IMR-90 (cell line): ENCODE data around the gene FLII. TPM values are rescaled to one million over a fixed set of nuclear protein-coding genes. Genes with fewer than 3 reads are reported as not detected.
A peak's percentile ranks its signal among the peaks of the same experiment; 100 is the strongest.

Experiments used
- ATAC-seq: fragments of 200-7000 bp; cut with Tn5 transposase; 2 replicates; pipeline ENCODE4 v1.9.1; 2020; ENCODE audit warnings: low read depth, mild to moderate bottlenecking, moderate library complexity
- BruUV-seq: library from RNA; stranded (reverse); fragments of 400-500 nt; replicated peaks from 2 replicates; lab custom pipeline; 2021; lab: Mats Ljungman, UMichigan
- CTCF ChIA-PET: fragments of 300-600 bp; formaldehyde crosslinking; extraction: SDS; loops from one replicate; lab custom pipeline; 2021; ENCODE audit warnings: antibody characterized with exemption; lab: Yijun Ruan, JAX
- POLR2A ChIA-PET: fragments of 300-600 bp; sonication (Branson Sonifier 250); formaldehyde crosslinking; loops from one replicate; lab custom pipeline; 2022; ENCODE audit warnings: antibody characterized with exemption; ENCODE audit not compliant: unreplicated experiment; lab: Charles Lee
- DNase-seq: peaks from one replicate; pipeline ENCODE4 v3.0.0; 2013
- H2AFZ ChIP-seq: replicated peaks from 2 replicates; pipeline ENCODE3; 2013; ENCODE audit warnings: low read length, mild to moderate bottlenecking; ENCODE audit not compliant: poor library complexity
- H2AK5ac ChIP-seq: 2 replicates; pipeline ENCODE4 v1.6.1; 2013; ENCODE audit warnings: low read depth, low read length, inconsistent platforms
- H2AK9ac ChIP-seq: replicated peaks from 2 replicates; pipeline ENCODE3; 2013; ENCODE audit warnings: mild to moderate bottlenecking, low read depth, low read length, moderate library complexity; ENCODE audit not compliant: poor library complexity
- H2BK120ac ChIP-seq: 2 replicates; pipeline ENCODE4 v1.6.1; 2013; ENCODE audit warnings: low read depth, low read length, inconsistent platforms
- H2BK15ac ChIP-seq: 3 replicates; pipeline ENCODE4 v1.6.1; 2013; ENCODE audit warnings: low read depth, low read length, inconsistent platforms
- H2BK20ac ChIP-seq: 2 replicates; pipeline ENCODE4 v1.6.1; 2013; ENCODE audit warnings: low read depth, mild to moderate bottlenecking, inconsistent platforms, low read length, moderate library complexity
- H2BK5ac ChIP-seq: 2 replicates; pipeline ENCODE4 v1.6.1; 2013; ENCODE audit warnings: mild to moderate bottlenecking, low read depth, low read length, inconsistent platforms; ENCODE audit not compliant: poor library complexity, severe bottlenecking
- H3K14ac ChIP-seq: replicated peaks from 2 replicates; pipeline ENCODE4 v1.6.1; 2013; ENCODE audit warnings: low read depth, low read length, inconsistent platforms
- H3K18ac ChIP-seq: 2 replicates; pipeline ENCODE4 v1.6.1; 2013; ENCODE audit warnings: low read depth, low read length, control low read depth
- H3K23ac ChIP-seq: 2 replicates; pipeline ENCODE4 v1.6.1; 2013; ENCODE audit warnings: low read depth, low read length, inconsistent platforms
- H3K27ac ChIP-seq: 2 replicates; pipeline ENCODE4 v1.5.1; 2013; ENCODE audit warnings: mild to moderate bottlenecking, control low read depth, low read length; ENCODE audit not compliant: insufficient read depth
- H3K27me3 ChIP-seq: 2 replicates; pipeline ENCODE4 v1.6.1; 2013; ENCODE audit warnings: low read length; ENCODE audit not compliant: control insufficient read depth, insufficient read depth
- H3K36me3 ChIP-seq: 2 replicates; pipeline ENCODE4 v1.6.1; 2013; ENCODE audit warnings: low read length, mixed read lengths; ENCODE audit not compliant: control insufficient read depth, insufficient read depth
- H3K4ac ChIP-seq: 2 replicates; pipeline ENCODE4 v1.6.1; 2013; ENCODE audit warnings: low read depth, low read length, inconsistent platforms
- H3K4me1 ChIP-seq: 2 replicates; pipeline ENCODE4 v1.6.1; 2013; ENCODE audit warnings: low read length, mixed read lengths; ENCODE audit not compliant: control insufficient read depth, insufficient read depth
- H3K4me2 ChIP-seq: 2 replicates; pipeline ENCODE4 v1.6.1; 2013; ENCODE audit warnings: low read depth, mild to moderate bottlenecking, control low read depth, low read length, moderate library complexity
- H3K4me3 ChIP-seq: 2 replicates; pipeline ENCODE4 v1.5.1; 2013; ENCODE audit warnings: low read depth, mild to moderate bottlenecking, control low read depth, low read length, moderate library complexity; ENCODE audit not compliant: insufficient read depth
- H3K56ac ChIP-seq: 2 replicates; pipeline ENCODE4 v1.6.1; 2013; ENCODE audit warnings: low read length, inconsistent platforms; ENCODE audit not compliant: insufficient read depth; ENCODE audit errors: extremely low read depth
- H3K79me1 ChIP-seq, 2 experiments: 2 replicates each; pipeline ENCODE4 v1.6.1; 2013; ENCODE audit warnings: low read length in 2 of 2, inconsistent platforms in 1 of 2, low read depth in 1 of 2
- H3K9ac ChIP-seq: 2 replicates; pipeline ENCODE4 v1.6.1; 2013; ENCODE audit warnings: low read depth, low read length, control low read depth
- H3K9me1 ChIP-seq: 2 replicates; pipeline ENCODE4 v1.6.1; 2013; ENCODE audit warnings: low read length, inconsistent platforms; ENCODE audit not compliant: insufficient read depth
- H3K9me3 ChIP-seq: 2 replicates; pipeline ENCODE4 v1.6.1; 2013; ENCODE audit warnings: low read length; ENCODE audit not compliant: control insufficient read depth, insufficient read depth
- H4K20me1 ChIP-seq: 2 replicates; pipeline ENCODE4 v1.6.1; 2013; ENCODE audit warnings: low read length, inconsistent platforms; ENCODE audit not compliant: insufficient read depth
- H4K5ac ChIP-seq: 2 replicates; pipeline ENCODE4 v1.6.1; 2013; ENCODE audit warnings: mild to moderate bottlenecking, low read depth, low read length, control low read depth
- H4K8ac ChIP-seq, 2 experiments: 2 replicates each; pipeline ENCODE4 v1.6.1; 2013; ENCODE audit warnings: low read depth in 2 of 2, low read length in 2 of 2, control low read depth in 1 of 2, inconsistent platforms in 1 of 2
- H4K91ac ChIP-seq: 2 replicates; pipeline ENCODE4 v1.6.1; 2013; ENCODE audit warnings: low read depth, low read length, inconsistent platforms; ENCODE audit not compliant: insufficient read depth
- CHD1 ChIP-seq: IDR thresholded peaks from 2 replicates; pipeline ENCODE4 v1.6.1; 2012; ENCODE audit warnings: low read depth, low read length, improper control_type of control experiment
- MXI1 ChIP-seq: IDR thresholded peaks from 2 replicates; pipeline ENCODE4 v1.6.1; 2012; ENCODE audit warnings: low read depth, mild to moderate bottlenecking, low read length, moderate library complexity, borderline replicate concordance
- RCOR1 ChIP-seq: IDR thresholded peaks from 2 replicates; pipeline ENCODE4 v1.6.1; 2012; ENCODE audit warnings: mild to moderate bottlenecking, low read length, improper control_type of control experiment; ENCODE audit not compliant: insufficient replicate concordance
- RFX5 ChIP-seq: IDR thresholded peaks from 2 replicates; pipeline ENCODE4 v1.8.0; 2012; ENCODE audit warnings: low read depth, mild to moderate bottlenecking, low read length, moderate library complexity
- SMC3 ChIP-seq: fragments of 150-350 bp; IDR thresholded peaks from 2 replicates; pipeline ENCODE4 v1.6.1; 2016; ENCODE audit warnings: low read depth, mild to moderate bottlenecking, antibody characterized with exemption, low read length, moderate library complexity
- WGBS, 2 experiments: methylation state at CpG; one replicate each; pipeline versions ENCODE4 v1.1.5 to v1.1.7; 2013; ENCODE audit warnings: missing lambda C conversion rate in 2 of 2; ENCODE audit not compliant: insufficient read length in 1 of 2; ENCODE audit errors: extremely low coverage in 2 of 2; 5-methylcytosine and 5-hydroxymethylcytosine counted together
- dilution Hi-C: fragments of 300-500 bp; cut with HindIII; formaldehyde crosslinking; loops from one replicate; pipeline ENCODE4 v1.14.3; 2018; ENCODE audit warnings: low sequenced_read_pairs; ENCODE audit not compliant: unreplicated experiment
- in situ Hi-C: fragments of 300-500 bp; cut with MboI; formaldehyde crosslinking; loops from 3 replicates; pipeline ENCODE4 v1.14.3; 2019; ENCODE audit warnings: low sequenced_read_pairs, inconsistent platforms, mixed read lengths
- intact Hi-C: fragments of 100-400 bp; cut with micrococcal nuclease; formaldehyde crosslinking; loops from 2 replicates; pipeline ENCODE4 v1.10.0; 2022
- polyA plus RNA-seq, 3 experiments: library from polyadenylated mRNA; depleted of rRNA; stranded (reverse); fragments of >200 nt; gene quantifications; 2 replicates each; pipeline ENCODE4 v1.2.3, GENCODE V29; 2012; ENCODE audit warnings: low replicate concordance in 1 of 3
- total RNA-seq: library from RNA; depleted of rRNA; stranded (reverse); fragments of >200 nt; gene quantifications from 2 replicates; pipeline ENCODE4 v1.2.3, GENCODE V29; 2012

FLII gene
- total and polyA plus RNA-seq, 2 of the 4 experiments (the other 2 are of a cell fraction) = 263 to 290 TPM

DNA sequence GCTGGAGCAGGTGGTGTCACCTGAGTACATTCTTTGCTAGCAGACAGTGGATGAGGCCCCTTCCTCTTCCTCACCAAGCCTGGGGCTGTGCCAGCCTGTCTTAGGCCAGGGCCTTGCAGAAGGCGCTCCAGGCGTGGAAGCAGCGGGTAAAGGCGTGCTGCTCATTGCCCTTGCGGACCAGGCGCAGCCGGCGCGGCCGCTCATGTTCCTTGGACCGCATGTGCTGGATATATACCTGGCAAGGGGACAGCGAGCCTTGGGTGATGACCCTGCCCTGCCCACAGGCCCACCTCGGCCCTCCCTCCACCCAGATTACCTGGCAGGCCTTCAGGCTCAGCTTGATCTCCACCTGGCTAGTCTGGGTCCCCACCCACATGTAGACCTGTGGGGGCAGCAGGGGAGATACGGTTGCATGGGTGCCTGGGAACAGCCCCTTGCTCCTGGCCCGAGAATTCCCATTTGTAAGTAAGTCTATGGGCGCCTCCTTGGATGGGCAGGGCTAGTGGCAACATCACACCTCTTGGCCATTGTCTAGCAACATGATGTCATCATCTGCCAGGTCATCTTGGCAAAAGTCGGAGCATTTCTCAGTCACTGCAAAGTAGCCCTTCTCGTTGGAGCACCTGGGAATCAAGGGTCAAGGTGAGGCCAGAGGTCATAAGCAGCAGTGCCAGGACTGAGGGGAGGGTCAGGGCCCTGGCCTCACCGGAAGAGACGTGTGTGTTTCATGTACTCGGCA lies 13.3 kb downstream of the FLII start:
- DNase-seq = no peak
- no peak overlapping the region for H3K23ac ChIP-seq
- dilution Hi-C loops (no loop called here), in situ Hi-C loops (no loop called here), intact Hi-C loops (no loop called here)
- peaks cover 35% of the 10 kb centered on the region for H4K20me1 ChIP-seq
- H4K91ac ChIP-seq = no peak overlapping the region
- peaks cover 3% of the 10 kb centered on the region for H3K9me1 ChIP-seq
- no peak overlapping the region for H2AK9ac ChIP-seq
- H3K4ac ChIP-seq = no peak overlapping the region
- no peak overlapping the region for H3K4me3 ChIP-seq
- BruUV-seq = no TSS peak
- H3K14ac ChIP-seq = no peak overlapping the region
- TF ChIP-seq RFX5 (peak; percentile 57; the same call in 1 of the 2 replicates), MXI1 (no peak), CHD1 (no peak), RCOR1 (no peak), SMC3 (no peak)
- ChIA-PET POLR2A (no interaction called here), CTCF (no interaction called here)
- no peak for ATAC-seq
- H2BK120ac ChIP-seq = no peak overlapping the region
- H2BK15ac ChIP-seq = no peak overlapping the region
- H3K79me1 ChIP-seq = peaks cover 3 to 20% of the 10 kb centered on the region in 2 experiments; a peak in 2 of 4 replicates
- H3K9me3 ChIP-seq = no peaks in the 10 kb centered on the region
- H3K9ac ChIP-seq = no peak overlapping the region
- no peaks in the 10 kb centered on the region for H3K27me3 ChIP-seq
- H2AK5ac ChIP-seq = no peak overlapping the region
- H3K27ac ChIP-seq = no peak overlapping the region
- no peak overlapping the region for H4K8ac ChIP-seq
- no peak overlapping the region for H2BK20ac ChIP-seq
- no peak overlapping the region for H3K4me2 ChIP-seq
- H3K18ac ChIP-seq = no peak overlapping the region
- WGBS, 2 experiments = 80% methylated on average over 7 of the region's 21 CpGs; no CpG with 5 or more reads in 1 of the 2 experiments
- no peaks in the 10 kb centered on the region for H3K4me1 ChIP-seq
- H4K5ac ChIP-seq = no peak overlapping the region
- no peak overlapping the region for H3K56ac ChIP-seq
- H3K36me3 ChIP-seq = peaks cover 79% of the 10 kb centered on the region
- H2BK5ac ChIP-seq = no peak overlapping the region
- peak overlapping the region; percentile 32 for H2AFZ ChIP-seq
